CD4-positive, alpha-beta memory T cell (primary cell): Measurements from ENCODE around the gene MYO1D. TPM values are rescaled to one million over a fixed set of nuclear protein-coding genes. Genes with fewer than 3 reads are reported as not detected.

Source experiments
- CTCF ChIA-PET: fragments of 350-600 bp; sonication (Branson Sonifier 250); formaldehyde crosslinking; loops from one replicate; lab custom pipeline; 2021; ENCODE audit warnings: inconsistent platforms; ENCODE audit not compliant: partially characterized antibody; lab: Charles Lee
- POLR2A ChIA-PET: fragments of 350-600 bp; sonication (Branson Sonifier 250); formaldehyde crosslinking; loops from one replicate; lab custom pipeline; 2021; ENCODE audit not compliant: partially characterized antibody; lab: Charles Lee
- DNase-seq, 5 donors: peaks; one replicate each; pipeline versions ENCODE4 v3.0.0 to v3.0.0-alpha.2; 2020 to 2022; ENCODE audit warnings: mixed read lengths in 1 of 5
- H3K27ac ChIP-seq: one replicate; pipeline ENCODE4 v1.7.0; 2013; ENCODE audit warnings: low read depth, low read length
- H3K27me3 ChIP-seq: 2 replicates; pipeline ENCODE4 v1.7.0; 2013; ENCODE audit warnings: mild to moderate bottlenecking, low read length, moderate library complexity; ENCODE audit not compliant: insufficient read depth
- H3K36me3 ChIP-seq: 2 replicates; pipeline ENCODE4 v1.7.0; 2013; ENCODE audit warnings: mild to moderate bottlenecking, low read length, moderate library complexity; ENCODE audit not compliant: insufficient read depth
- H3K4me1 ChIP-seq: 2 replicates; pipeline ENCODE4 v1.7.0; 2013; ENCODE audit warnings: mild to moderate bottlenecking, low read length, moderate library complexity; ENCODE audit not compliant: insufficient read depth
- H3K4me3 ChIP-seq, 2 donors: one replicate each; pipeline ENCODE4 v1.7.0; 2013; ENCODE audit warnings: low read length in 2 of 2, mild to moderate bottlenecking in 1 of 2
- H3K9me3 ChIP-seq, 2 donors: one replicate each; pipeline ENCODE4 v1.7.0; 2013; ENCODE audit warnings: low read length in 2 of 2, control low read depth in 1 of 2; ENCODE audit not compliant: control insufficient read depth in 1 of 2
- H3K27ac Mint-ChIP-seq, 7 donors: one replicate each; pipeline ENCODE4 v1.8.0; 2020 to 2021; ENCODE audit warnings: mixed read lengths in 7 of 7, mild to moderate bottlenecking in 6 of 7, inconsistent platforms in 3 of 7, moderate library complexity in 3 of 7
- H3K27me3 Mint-ChIP-seq, 2 donors: one replicate each; pipeline ENCODE4 v1.8.0; 2020 to 2021; ENCODE audit warnings: mixed read lengths in 2 of 2
- H3K36me3 Mint-ChIP-seq, 2 donors: one replicate each; pipeline ENCODE4 v1.8.0; 2020 to 2021; ENCODE audit warnings: mixed read lengths in 2 of 2, inconsistent platforms in 1 of 2, mild to moderate bottlenecking in 1 of 2
- H3K4me1 Mint-ChIP-seq, 4 donors: one replicate each; pipeline ENCODE4 v1.8.0; 2020 to 2021; ENCODE audit warnings: mixed read lengths in 4 of 4, mild to moderate bottlenecking in 1 of 4
- H3K4me3 Mint-ChIP-seq, 8 donors: one replicate each; pipeline ENCODE4 v1.8.0; 2020 to 2021; ENCODE audit warnings: mixed read lengths in 8 of 8, mild to moderate bottlenecking in 7 of 8, moderate library complexity in 6 of 8, inconsistent platforms in 3 of 8
- H3K9me3 Mint-ChIP-seq, 8 donors: one replicate each; pipeline ENCODE4 v1.8.0; 2020 to 2021; ENCODE audit warnings: mixed read lengths in 8 of 8, mild to moderate bottlenecking in 5 of 8, inconsistent platforms in 3 of 8, moderate library complexity in 1 of 8
- intact Hi-C: fragments of 100-400 bp; cut with micrococcal nuclease; formaldehyde crosslinking; loops from one replicate; pipeline ENCODE4 v1.15.1; 2023
- polyA plus RNA-seq, 2 donors: library from polyadenylated mRNA; unstranded; fragments of 300-500 nt; fragmentation: Illumina TruSeq; gene quantifications; one replicate each; pipeline ENCODE4 v1.2.3, GENCODE V29; 2021
- total RNA-seq, 2 experiments: library from RNA; stranded (reverse); gene quantifications; one replicate each; pipeline ENCODE4 v1.2.3, GENCODE V29; 2021

MYO1D gene
- total and polyA plus RNA-seq, 4 experiments from 2014 or later: 2.0 to 12.7 (median 10.5) TPM

DNA sequence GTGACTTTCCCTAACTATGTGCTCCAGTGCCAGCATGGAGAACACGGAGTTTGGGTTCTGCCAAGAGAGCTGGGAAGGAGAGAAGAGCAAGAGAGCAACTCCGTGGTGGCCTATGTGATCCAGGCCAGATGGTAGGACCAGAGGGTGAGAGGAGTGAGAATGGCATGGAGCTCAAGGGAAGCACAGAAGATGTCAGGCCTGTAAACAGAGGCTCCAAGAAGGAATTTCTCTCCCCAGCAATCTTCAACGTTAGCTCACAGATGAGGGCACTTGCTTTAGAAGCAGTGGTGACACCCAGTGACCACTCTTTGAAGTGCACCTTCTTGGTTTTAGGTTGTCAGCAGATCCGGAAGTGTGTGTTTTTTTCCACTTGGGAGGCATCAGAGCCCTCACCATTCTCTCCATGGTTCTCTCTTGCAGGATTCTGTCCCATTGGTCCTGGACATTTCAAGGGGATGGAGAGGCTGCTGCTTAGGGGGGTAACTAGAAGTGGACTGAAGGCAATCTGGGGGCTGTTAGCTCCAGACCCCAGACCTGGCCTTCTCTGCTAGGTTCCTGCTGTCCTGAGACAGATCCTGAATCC lies 33.0 kb upstream of the MYO1D start:
- Mint-ChIP-seq H3K27me3 (peaks cover 0 to 2% of the 10 kb centered on the region in 2 donors), H3K4me1 (peaks cover 0 to 1% (median 0%) of the 10 kb centered on the region in 4 donors), H3K4me3 (no peak overlapping the region), H3K27ac (no peak overlapping the region), H3K9me3 (peaks cover 0 to 2% (median 0%) of the 10 kb centered on the region in 8 donors), H3K36me3 (no peaks in the 10 kb centered on the region)
- no peaks in the 10 kb centered on the region for H3K4me1 ChIP-seq
- intact Hi-C loops: loop anchor here (1.0 kb wide), 1 partner anchor 127 kb away; no protein-coding TSS in a partner anchor
- H3K27ac ChIP-seq: no peak overlapping the region
- ChIA-PET POLR2A (interaction anchor here (1.1 to 1.3 kb wide), 2 partner anchors 32 to 33 kb away, joined by 3 read pairs; no protein-coding TSS in a partner anchor), CTCF (interaction anchor here (0.7 to 3.0 kb wide), 5 partner anchors 14 to 129 kb away, joined by 3 to 17 read pairs (median 11); partner anchors contain the start of gene MYO1D)
- peak; percentile 29 to 59 (median 32) for DNase-seq
- no peaks in the 10 kb centered on the region for H3K27me3 ChIP-seq
- H3K4me3 ChIP-seq: no peak overlapping the region
- H3K36me3 ChIP-seq: no peaks in the 10 kb centered on the region
- H3K9me3 ChIP-seq: no peaks in the 10 kb centered on the region

DNA sequence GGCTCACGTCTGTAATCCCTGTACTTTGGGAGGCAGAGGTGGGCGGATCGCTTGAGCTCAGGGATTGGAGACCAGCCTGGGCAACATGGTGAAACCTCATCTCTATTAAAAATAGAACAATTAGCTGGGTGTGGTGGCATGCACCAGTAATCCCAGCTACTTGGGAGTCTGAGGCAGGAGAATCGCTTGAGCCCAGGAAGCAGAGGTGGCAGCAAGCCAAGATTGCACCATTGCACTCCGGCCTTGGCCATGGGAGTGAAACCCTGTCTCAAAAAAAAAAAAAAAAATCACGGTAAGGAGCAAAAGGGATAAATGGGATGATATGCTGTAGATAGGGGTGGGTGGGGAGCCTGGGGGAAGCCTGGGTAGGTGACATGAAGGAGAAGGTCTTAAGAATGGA lies 30.7 kb upstream of the MYO1D start:
- Mint-ChIP-seq H3K36me3 (no peaks in the 10 kb centered on the region), H3K4me1 (peaks cover 0 to 3% (median 2%) of the 10 kb centered on the region in 4 donors), H3K9me3 (no peaks in the 10 kb centered on the region), H3K27ac (no peak overlapping the region), H3K4me3 (no peak overlapping the region), H3K27me3 (peaks cover 5 to 6% of the 10 kb centered on the region in 2 donors)
- intact Hi-C loops: no loop called here
- Histone ChIP-seq H3K27ac (no peak overlapping the region), H3K4me1 (no peaks in the 10 kb centered on the region), H3K27me3 (no peaks in the 10 kb centered on the region), H3K36me3 (no peaks in the 10 kb centered on the region), H3K9me3 (no peaks in the 10 kb centered on the region), H3K4me3 (no peak overlapping the region)
- no peak for DNase-seq
- ChIA-PET CTCF (no interaction called here), POLR2A (no interaction called here)

DNA sequence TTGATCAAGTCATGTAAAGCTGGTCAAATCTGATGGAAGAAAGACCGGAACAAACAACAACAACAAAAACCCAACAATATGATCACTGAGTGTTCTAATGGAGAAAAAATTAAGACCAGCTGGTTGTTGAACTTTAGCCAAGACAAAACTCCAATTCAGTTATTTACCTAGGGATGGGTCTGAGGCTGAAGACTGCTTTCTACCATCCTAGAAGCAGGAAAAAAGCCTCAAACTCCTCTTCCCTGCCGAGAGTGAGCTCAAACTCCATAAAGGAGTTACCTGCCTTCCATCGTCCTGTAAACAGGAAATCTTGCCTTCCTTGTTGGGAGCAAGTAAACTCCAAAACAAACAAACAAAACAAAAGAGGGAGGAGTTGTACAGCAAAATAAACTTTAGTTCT lies 28.0 kb upstream of the MYO1D start:
- H3K27ac Mint-ChIP-seq: no peak overlapping the region
- peaks cover 5 to 6% of the 10 kb centered on the region in 2 donors for H3K27me3 Mint-ChIP-seq
- POLR2A ChIA-PET: no interaction called here
- H3K36me3 Mint-ChIP-seq: no peaks in the 10 kb centered on the region
- Histone ChIP-seq H3K4me3 (no peak overlapping the region), H3K9me3 (no peaks in the 10 kb centered on the region), H3K27ac (no peak overlapping the region), H3K27me3 (no peaks in the 10 kb centered on the region), H3K36me3 (no peaks in the 10 kb centered on the region), H3K4me1 (no peaks in the 10 kb centered on the region)
- H3K4me3 Mint-ChIP-seq: no peak overlapping the region
- DNase-seq: no peak
- H3K9me3 Mint-ChIP-seq: no peaks in the 10 kb centered on the region
- intact Hi-C loops: no loop called here
- CTCF ChIA-PET: interaction anchor here (1.3 to 2.5 kb wide), 3 partner anchors 11 to 121 kb away, joined by 3 to 11 read pairs (median 3); partner anchors contain the start of gene MYO1D
- peaks cover 0 to 3% (median 2%) of the 10 kb centered on the region in 4 donors for H3K4me1 Mint-ChIP-seq

DNA sequence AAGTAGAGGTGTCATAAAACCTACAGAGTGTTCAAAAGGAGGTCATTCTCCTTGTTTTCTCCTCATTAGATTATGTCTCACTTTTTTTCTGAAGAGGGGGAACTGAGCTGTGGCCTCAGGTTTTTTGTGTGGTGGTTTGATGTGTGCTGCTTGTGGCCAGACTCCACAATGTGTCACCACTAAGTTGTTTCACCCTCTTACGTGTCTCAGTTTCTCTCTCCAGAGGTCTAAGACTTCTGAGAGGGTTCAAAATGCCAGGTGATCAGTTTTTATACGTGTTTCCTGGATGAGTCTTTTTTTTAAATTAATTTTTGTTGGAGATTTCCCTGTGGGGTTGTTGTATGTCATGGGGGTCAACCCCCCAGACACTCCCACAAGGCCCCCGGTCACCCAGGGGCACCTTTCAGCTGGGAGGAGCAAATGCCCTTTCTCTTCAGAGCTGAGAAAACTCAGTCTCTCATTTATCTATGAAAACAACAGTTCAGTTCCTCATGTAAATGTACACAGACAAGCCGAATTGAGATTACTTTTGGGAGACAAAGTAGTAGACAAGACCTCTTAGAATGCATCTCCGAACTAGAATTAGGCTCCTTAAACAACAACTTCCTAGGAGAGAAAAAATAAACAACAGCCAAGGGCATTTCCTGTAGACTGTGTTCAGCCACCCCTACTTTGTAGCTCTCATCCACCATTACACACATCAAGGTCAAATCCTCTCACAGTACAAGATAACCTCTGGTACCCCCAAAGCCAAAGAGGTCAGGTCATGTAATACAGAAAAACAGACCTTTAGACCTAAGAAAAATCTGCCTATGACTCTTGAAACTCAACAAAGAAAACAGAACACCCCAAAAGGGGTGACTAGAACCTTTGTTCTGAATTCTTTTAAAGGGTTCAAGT lies 27.1 kb upstream of the MYO1D start:
- intact Hi-C loops: no loop called here
- Mint-ChIP-seq H3K4me3 (no peak overlapping the region), H3K36me3 (no peaks in the 10 kb centered on the region), H3K9me3 (no peaks in the 10 kb centered on the region), H3K27ac (peak overlapping the region in 1 of 7 donors; percentile 60), H3K4me1 (peaks cover 0 to 3% (median 1%) of the 10 kb centered on the region in 4 donors), H3K27me3 (peaks cover 5 to 6% of the 10 kb centered on the region in 2 donors)
- no peaks in the 10 kb centered on the region for H3K36me3 ChIP-seq
- H3K9me3 ChIP-seq: no peaks in the 10 kb centered on the region
- CTCF ChIA-PET: interaction anchor here (0.6 to 2.5 kb wide), 4 partner anchors 11 to 585 kb away, joined by 3 to 11 read pairs (median 3); partner anchors contain the start of gene MYO1D
- no peak overlapping the region for H3K4me3 ChIP-seq
- no peak for DNase-seq
- no peaks in the 10 kb centered on the region for H3K27me3 ChIP-seq
- no peaks in the 10 kb centered on the region for H3K4me1 ChIP-seq
- H3K27ac ChIP-seq: no peak overlapping the region
- POLR2A ChIA-PET: no interaction called here

DNA sequence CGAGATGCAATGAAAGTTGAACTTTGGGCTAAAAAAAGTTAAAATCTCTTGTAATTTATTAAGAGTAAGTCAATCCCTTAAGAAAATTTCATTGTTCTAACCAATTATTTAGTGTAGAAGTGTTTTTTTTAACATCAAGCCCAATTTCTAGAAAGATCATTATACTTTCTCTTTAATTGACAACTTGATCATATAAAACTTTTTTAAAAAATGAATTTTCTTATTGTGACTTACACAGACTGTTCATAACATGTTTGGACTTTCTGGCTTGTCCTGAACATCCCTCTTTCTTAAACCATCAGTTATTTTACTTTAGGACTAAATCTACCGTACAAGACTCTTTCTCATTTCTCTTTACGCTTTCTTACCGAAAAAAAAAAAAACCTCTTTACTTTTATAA lies 24.8 kb upstream of the MYO1D start:
- Mint-ChIP-seq H3K27me3 (peaks cover 12 to 14% of the 10 kb centered on the region in 2 donors), H3K4me1 (peaks cover 0 to 3% (median 1%) of the 10 kb centered on the region in 4 donors), H3K4me3 (no peak overlapping the region), H3K9me3 (no peaks in the 10 kb centered on the region), H3K27ac (no peak overlapping the region), H3K36me3 (no peaks in the 10 kb centered on the region)
- intact Hi-C loops: no loop called here
- no peak for DNase-seq
- Histone ChIP-seq H3K27ac (no peak overlapping the region), H3K4me1 (no peaks in the 10 kb centered on the region), H3K36me3 (no peaks in the 10 kb centered on the region), H3K9me3 (no peaks in the 10 kb centered on the region), H3K27me3 (no peaks in the 10 kb centered on the region), H3K4me3 (no peak overlapping the region)
- ChIA-PET CTCF (interaction anchor here (1.3 kb wide), 1 partner anchor 24 kb away, joined by 3 read pairs; no protein-coding TSS in a partner anchor), POLR2A (no interaction called here)

DNA sequence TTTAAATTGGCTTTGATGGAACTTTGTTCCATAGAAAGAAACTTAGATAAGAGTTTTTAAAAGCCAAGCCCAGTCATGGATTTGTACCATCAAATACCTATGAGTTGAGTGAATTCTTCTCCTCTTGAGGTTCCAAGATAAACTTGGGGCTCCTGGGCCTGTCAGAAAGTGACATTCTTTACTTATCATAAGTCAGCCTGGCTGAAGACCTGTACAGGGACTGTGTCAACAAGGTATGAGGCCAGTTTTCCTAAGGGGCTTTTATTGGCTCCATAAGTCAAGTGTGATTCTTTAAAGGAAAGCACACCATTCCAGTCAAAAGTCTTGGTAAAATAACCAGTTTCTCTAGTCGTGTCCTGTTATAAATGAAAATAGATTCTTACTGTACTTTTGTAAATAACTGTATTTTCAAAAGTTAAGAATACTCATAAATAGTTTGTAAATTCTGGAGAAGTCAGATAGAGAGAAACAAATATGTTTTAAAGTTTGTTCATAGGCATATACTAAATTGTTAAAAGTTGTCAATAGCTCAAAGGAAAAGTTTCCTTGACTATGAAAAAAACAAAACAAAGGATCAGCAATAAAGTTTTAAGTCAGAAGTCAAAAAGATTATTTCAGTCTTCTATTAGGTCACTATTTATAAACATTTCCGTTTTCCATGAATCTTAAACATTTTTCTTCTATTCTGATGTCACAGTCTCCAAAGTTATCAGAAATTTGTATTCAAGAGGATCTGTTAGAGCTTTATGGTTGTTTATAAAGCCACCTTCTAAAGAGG lies 22.5 kb upstream of the MYO1D start:
- Histone ChIP-seq H3K4me1 (no peaks in the 10 kb centered on the region), H3K4me3 (no peak overlapping the region), H3K36me3 (no peaks in the 10 kb centered on the region), H3K27ac (no peak overlapping the region), H3K9me3 (no peaks in the 10 kb centered on the region), H3K27me3 (no peaks in the 10 kb centered on the region)
- DNase-seq: no peak
- Mint-ChIP-seq H3K4me1 (peaks cover 0 to 3% (median under 1%) of the 10 kb centered on the region in 4 donors), H3K36me3 (no peaks in the 10 kb centered on the region), H3K27ac (no peak overlapping the region), H3K27me3 (peaks cover 11 to 12% of the 10 kb centered on the region in 2 donors), H3K9me3 (no peaks in the 10 kb centered on the region), H3K4me3 (no peak overlapping the region)
- ChIA-PET CTCF (no interaction called here), POLR2A (no interaction called here)
- intact Hi-C loops: no loop called here
